Activated CD4-positive, alpha-beta T cell treated with anti-CD3 and anti-CD28 coated beads, Interleukin-2, amount 10 ng/mL, durations not matched to agents 7 days and 5 days (primary cell): ENCODE data around the gene PLS3. TPM values are rescaled to one million over a fixed set of nuclear protein-coding genes. Genes with fewer than 3 reads are reported as not detected.

Source experiments
- CTCF ChIA-PET: fragments of 350-600 bp; sonication (Branson Sonifier 250); formaldehyde crosslinking; loops from one replicate; lab custom pipeline; 2021; ENCODE audit warnings: antibody characterized with exemption; lab: Charles Lee
- POLR2A ChIA-PET: fragments of 350-600 bp; sonication (Branson Sonifier 250); formaldehyde crosslinking; loops from one replicate; lab custom pipeline; 2021; ENCODE audit warnings: antibody characterized with exemption; lab: Charles Lee
- DNase-seq: peaks from one replicate; pipeline ENCODE4 v3.0.0-alpha.2; 2020
- H3K27ac Mint-ChIP-seq: one replicate; pipeline ENCODE4 v1.8.0; 2021; ENCODE audit warnings: mild to moderate bottlenecking, moderate library complexity, mixed read lengths
- H3K27me3 Mint-ChIP-seq: one replicate; pipeline ENCODE4 v1.8.0; 2021; ENCODE audit warnings: mixed read lengths
- H3K36me3 Mint-ChIP-seq: one replicate; pipeline ENCODE4 v1.8.0; 2021; ENCODE audit warnings: low read depth, mixed read lengths
- H3K4me1 Mint-ChIP-seq: one replicate; pipeline ENCODE4 v1.8.0; 2021; ENCODE audit warnings: mixed read lengths
- H3K4me3 Mint-ChIP-seq: one replicate; pipeline ENCODE4 v1.8.0; 2021; ENCODE audit warnings: mild to moderate bottlenecking, moderate library complexity, mixed read lengths
- H3K9me3 Mint-ChIP-seq: one replicate; pipeline ENCODE4 v1.8.0; 2021; ENCODE audit warnings: mixed read lengths
- total RNA-seq, 2 experiments: library from RNA; stranded (reverse); gene quantifications; one replicate each; pipeline ENCODE4 v1.2.3, GENCODE V29; 2021

The PLS3 gene
- total RNA-seq, 2 experiments from 2014 or later: 0.29 to 0.30 TPM

GRCh38 chrX:115579786-115580294 lies 18.9 kb downstream of the PLS3 start:
- Mint-ChIP-seq H3K36me3 (no peaks in the 10 kb centered on the region), H3K27ac (peak overlapping the region; percentile 41), H3K4me3 (no peak overlapping the region), H3K9me3 (no peaks in the 10 kb centered on the region), H3K4me1 (peaks cover 5% of the 10 kb centered on the region), H3K27me3 (no peaks in the 10 kb centered on the region)
- POLR2A ChIA-PET: no interaction called here
- CTCF ChIA-PET: no interaction called here
- DNase-seq: no peak

- CTCF ChIA-PET: no interaction called here
- peaks cover 6% of the 10 kb centered on the region for H3K4me1 Mint-ChIP-seq
- POLR2A ChIA-PET: no interaction called here
- H3K4me3 Mint-ChIP-seq: no peak overlapping the region
- no peaks in the 10 kb centered on the region for H3K9me3 Mint-ChIP-seq
- H3K27ac Mint-ChIP-seq: no peak overlapping the region
- no peak for DNase-seq
- H3K27me3 Mint-ChIP-seq: no peaks in the 10 kb centered on the region
- H3K36me3 Mint-ChIP-seq: no peaks in the 10 kb centered on the region
These were observed 21.0 kb downstream of the PLS3 start for GRCh38 chrX:115581759-115582615.

- Mint-ChIP-seq H3K4me1 (peaks cover 6% of the 10 kb centered on the region), H3K36me3 (no peaks in the 10 kb centered on the region), H3K4me3 (no peak overlapping the region), H3K27ac (no peak overlapping the region), H3K9me3 (no peaks in the 10 kb centered on the region), H3K27me3 (no peaks in the 10 kb centered on the region)
- CTCF ChIA-PET: no interaction called here
- POLR2A ChIA-PET: no interaction called here
- DNase-seq: no peak
These were observed 21.9 kb downstream of the PLS3 start for GRCh38 chrX:115582616-115583495.

GRCh38 chrX:115583496-115584004 lies 22.6 kb downstream of the PLS3 start:
- CTCF ChIA-PET: no interaction called here
- no peaks in the 10 kb centered on the region for H3K27me3 Mint-ChIP-seq
- no peak overlapping the region for H3K27ac Mint-ChIP-seq
- no peaks in the 10 kb centered on the region for H3K9me3 Mint-ChIP-seq
- H3K36me3 Mint-ChIP-seq: no peaks in the 10 kb centered on the region
- DNase-seq: no peak
- H3K4me3 Mint-ChIP-seq: no peak overlapping the region
- POLR2A ChIA-PET: no interaction called here
- H3K4me1 Mint-ChIP-seq: peaks cover 6% of the 10 kb centered on the region

- CTCF ChIA-PET: no interaction called here
- Mint-ChIP-seq H3K36me3 (no peaks in the 10 kb centered on the region), H3K4me1 (peaks cover 6% of the 10 kb centered on the region), H3K27me3 (no peaks in the 10 kb centered on the region), H3K9me3 (no peaks in the 10 kb centered on the region), H3K27ac (no peak overlapping the region), H3K4me3 (no peak overlapping the region)
- POLR2A ChIA-PET: no interaction called here
- DNase-seq: no peak
These were observed 23.7 kb downstream of the PLS3 start for GRCh38 chrX:115584696-115585095.

GRCh38 chrX:115588179-115588578 lies 27.2 kb downstream of the PLS3 start:
- Mint-ChIP-seq H3K4me3 (no peak overlapping the region), H3K36me3 (no peaks in the 10 kb centered on the region), H3K9me3 (no peaks in the 10 kb centered on the region), H3K27ac (no peak overlapping the region), H3K4me1 (peaks cover 6% of the 10 kb centered on the region), H3K27me3 (no peaks in the 10 kb centered on the region)
- DNase-seq: no peak
- ChIA-PET POLR2A (no interaction called here), CTCF (no interaction called here)

- Mint-ChIP-seq H3K9me3 (no peaks in the 10 kb centered on the region), H3K36me3 (no peaks in the 10 kb centered on the region), H3K4me1 (peaks cover 4% of the 10 kb centered on the region), H3K27ac (no peak overlapping the region), H3K4me3 (no peak overlapping the region), H3K27me3 (no peaks in the 10 kb centered on the region)
- CTCF ChIA-PET: no interaction called here
- POLR2A ChIA-PET: no interaction called here
- no peak for DNase-seq
These were observed 28.4 kb downstream of the PLS3 start for GRCh38 chrX:115589419-115589818.

- no peak for DNase-seq
- ChIA-PET POLR2A (no interaction called here), CTCF (interaction anchor here (0.6 kb wide), 1 partner anchor 76 kb away, joined by 3 read pairs; no protein-coding TSS in a partner anchor)
- Mint-ChIP-seq H3K4me1 (no peaks in the 10 kb centered on the region), H3K36me3 (no peaks in the 10 kb centered on the region), H3K4me3 (no peak overlapping the region), H3K9me3 (no peaks in the 10 kb centered on the region), H3K27me3 (no peaks in the 10 kb centered on the region), H3K27ac (no peak overlapping the region)
These were observed 30.4 kb downstream of the PLS3 start for GRCh38 chrX:115591420-115591819.

GRCh38 chrX:115591856-115592842 lies 31.2 kb downstream of the PLS3 start:
- Mint-ChIP-seq H3K27ac (no peak overlapping the region), H3K4me3 (no peak overlapping the region), H3K9me3 (no peaks in the 10 kb centered on the region), H3K36me3 (no peaks in the 10 kb centered on the region), H3K4me1 (no peaks in the 10 kb centered on the region), H3K27me3 (no peaks in the 10 kb centered on the region)
- DNase-seq: no peak
- ChIA-PET POLR2A (no interaction called here), CTCF (no interaction called here)

- Mint-ChIP-seq H3K4me3 (no peak overlapping the region), H3K36me3 (no peaks in the 10 kb centered on the region), H3K9me3 (no peaks in the 10 kb centered on the region), H3K27me3 (no peaks in the 10 kb centered on the region), H3K27ac (no peak overlapping the region), H3K4me1 (no peaks in the 10 kb centered on the region)
- no peak for DNase-seq
- ChIA-PET POLR2A (no interaction called here), CTCF (no interaction called here)
These were observed 32.2 kb downstream of the PLS3 start for GRCh38 chrX:115592997-115593734.

GRCh38 chrX:115595049-115595448 lies 34.1 kb downstream of the PLS3 start:
- Mint-ChIP-seq H3K27ac (no peak overlapping the region), H3K36me3 (no peaks in the 10 kb centered on the region), H3K9me3 (no peaks in the 10 kb centered on the region), H3K4me1 (no peaks in the 10 kb centered on the region), H3K4me3 (no peak overlapping the region), H3K27me3 (no peaks in the 10 kb centered on the region)
- POLR2A ChIA-PET: no interaction called here
- CTCF ChIA-PET: no interaction called here
- no peak for DNase-seq

GRCh38 chrX:115598556-115598955 lies 37.6 kb downstream of the PLS3 start:
- Mint-ChIP-seq H3K27ac (no peak overlapping the region), H3K27me3 (no peaks in the 10 kb centered on the region), H3K4me3 (no peak overlapping the region), H3K9me3 (no peaks in the 10 kb centered on the region), H3K4me1 (no peaks in the 10 kb centered on the region), H3K36me3 (no peaks in the 10 kb centered on the region)
- DNase-seq: no peak
- POLR2A ChIA-PET: no interaction called here
- CTCF ChIA-PET: no interaction called here
